ENCODE results near the gene SYT8. TPM values are rescaled to one million over a fixed set of nuclear protein-coding genes. Genes with fewer than 3 reads are reported as not detected.

Gene SYT8
- total RNA-seq, 1 donor from 2014 or later: 0.17 TPM

DNA sequence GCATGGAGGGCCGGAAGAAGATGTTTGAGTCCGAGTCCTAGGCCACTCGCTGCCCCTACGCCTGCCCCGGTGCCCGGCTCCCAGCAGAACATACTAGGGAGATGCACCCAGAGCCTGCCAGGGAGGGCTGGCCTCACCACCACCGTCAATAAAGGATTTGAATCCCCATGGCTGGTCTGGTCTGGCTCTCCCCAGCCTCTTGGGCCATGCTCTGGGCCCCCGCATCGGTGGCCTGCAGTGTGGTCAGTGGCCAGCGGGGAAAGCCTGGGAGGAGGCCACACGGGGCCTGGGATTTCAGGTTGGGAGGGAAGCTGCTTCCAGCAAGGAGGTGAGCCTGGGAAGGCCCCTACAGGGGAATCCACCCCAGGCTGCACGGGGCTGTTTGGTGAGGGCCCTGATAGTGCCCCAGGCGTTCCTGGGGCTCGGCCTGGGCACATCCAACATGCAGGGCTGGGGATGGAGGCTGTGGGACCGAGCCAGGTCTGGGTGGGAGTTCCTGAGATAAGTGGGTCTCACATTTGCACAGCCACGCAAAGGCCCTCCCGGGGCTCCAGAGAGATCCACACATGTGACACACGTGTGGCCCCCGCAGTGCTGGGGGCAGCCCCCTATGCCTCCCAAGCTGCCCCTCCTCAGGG, 6.8 kb downstream of the SYT8 start:
- DNase-seq (ENCODE audit: low read depth): no peak
- no peak overlapping the region for H3K4me3 ChIP-seq (ENCODE audit: low read depth, low read length)
- TF ChIP-seq, protein P1, sequence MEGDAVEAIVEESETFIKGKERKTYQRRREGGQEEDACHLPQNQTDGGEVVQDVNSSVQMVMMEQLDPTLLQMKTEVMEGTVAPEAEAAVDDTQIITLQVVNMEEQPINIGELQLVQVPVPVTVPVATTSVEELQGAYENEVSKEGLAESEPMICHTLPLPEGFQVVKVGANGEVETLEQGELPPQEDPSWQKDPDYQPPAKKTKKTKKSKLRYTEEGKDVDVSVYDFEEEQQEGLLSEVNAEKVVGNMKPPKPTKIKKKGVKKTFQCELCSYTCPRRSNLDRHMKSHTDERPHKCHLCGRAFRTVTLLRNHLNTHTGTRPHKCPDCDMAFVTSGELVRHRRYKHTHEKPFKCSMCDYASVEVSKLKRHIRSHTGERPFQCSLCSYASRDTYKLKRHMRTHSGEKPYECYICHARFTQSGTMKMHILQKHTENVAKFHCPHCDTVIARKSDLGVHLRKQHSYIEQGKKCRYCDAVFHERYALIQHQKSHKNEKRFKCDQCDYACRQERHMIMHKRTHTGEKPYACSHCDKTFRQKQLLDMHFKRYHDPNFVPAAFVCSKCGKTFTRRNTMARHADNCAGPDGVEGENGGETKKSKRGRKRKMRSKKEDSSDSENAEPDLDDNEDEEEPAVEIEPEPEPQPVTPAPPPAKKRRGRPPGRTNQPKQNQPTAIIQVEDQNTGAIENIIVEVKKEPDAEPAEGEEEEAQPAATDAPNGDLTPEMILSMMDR (IDR thresholded peaks at IDR 0.05; ENCODE audit: insufficient read depth, low read length, poor library complexity, severe bottlenecking): no peak

DNA sequence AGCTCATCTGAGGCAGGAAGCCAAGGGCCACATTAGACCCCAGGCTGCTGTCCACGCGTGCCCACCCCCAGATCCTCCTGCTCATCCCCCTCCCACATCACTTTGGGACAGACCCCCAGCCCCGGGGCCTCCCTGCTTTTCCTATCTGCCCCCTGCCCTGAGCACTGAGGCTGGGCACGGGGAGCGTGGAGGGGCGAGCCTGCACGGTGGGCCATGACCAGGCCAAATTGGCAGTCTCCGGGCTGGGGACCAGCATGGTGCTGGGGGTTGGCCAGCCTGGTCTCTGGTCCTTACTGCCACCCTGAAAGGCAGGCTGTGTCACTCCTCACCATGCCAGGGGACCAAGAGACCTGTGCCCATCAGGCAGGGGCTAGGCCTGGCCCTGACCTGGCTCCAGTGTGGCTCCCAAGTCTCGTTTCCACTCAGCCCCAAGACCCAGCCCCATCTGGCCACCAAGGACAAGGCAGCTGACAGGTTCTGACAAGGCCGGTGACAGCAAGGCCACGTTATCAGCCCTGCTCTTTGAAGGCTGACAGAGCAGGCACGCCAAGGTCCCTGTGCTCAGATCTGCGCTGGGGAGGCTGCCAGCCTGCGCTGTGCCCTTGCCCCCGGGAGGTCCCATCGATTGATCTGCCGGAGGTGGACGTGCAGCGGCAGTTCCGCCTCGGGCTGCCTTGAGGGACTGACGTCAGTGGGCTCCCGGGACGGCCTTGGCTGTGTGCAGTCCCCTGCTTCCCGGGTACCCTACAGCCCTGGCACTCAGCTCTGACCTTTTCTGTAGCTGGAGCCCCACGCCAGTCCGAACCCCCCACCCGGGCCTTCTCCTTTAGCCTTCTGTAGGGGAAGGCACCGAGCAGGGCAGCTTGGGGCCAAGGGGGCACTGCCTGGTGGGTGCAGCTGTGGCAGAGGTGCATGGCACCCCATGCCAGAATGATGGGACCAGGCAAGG, 7.6 kb downstream of the SYT8 start:
- no peaks in the 10 kb centered on the region for H3K36me3 ChIP-seq (ENCODE audit: control insufficient read depth, insufficient read depth, low read length)
- no peak for DNase-seq (ENCODE audit: low read depth)
- TF ChIP-seq, protein P1 (IDR thresholded peaks at IDR 0.05; ENCODE audit: insufficient read depth, low read length, poor library complexity, severe bottlenecking): no peak
- no peak overlapping the region for H3K4me3 ChIP-seq (ENCODE audit: low read depth, low read length)
- H3K27me3 ChIP-seq (ENCODE audit: control insufficient read depth, insufficient read depth, low read length): peaks cover 21% of the 10 kb centered on the region

More for the DNA sequence above, 6.8 kb downstream of the SYT8 start:
- peaks cover 21% of the 10 kb centered on the region for H3K27me3 ChIP-seq (ENCODE audit: control insufficient read depth, insufficient read depth, low read length)
- H3K36me3 ChIP-seq (ENCODE audit: control insufficient read depth, insufficient read depth, low read length): no peaks in the 10 kb centered on the region

DNA sequence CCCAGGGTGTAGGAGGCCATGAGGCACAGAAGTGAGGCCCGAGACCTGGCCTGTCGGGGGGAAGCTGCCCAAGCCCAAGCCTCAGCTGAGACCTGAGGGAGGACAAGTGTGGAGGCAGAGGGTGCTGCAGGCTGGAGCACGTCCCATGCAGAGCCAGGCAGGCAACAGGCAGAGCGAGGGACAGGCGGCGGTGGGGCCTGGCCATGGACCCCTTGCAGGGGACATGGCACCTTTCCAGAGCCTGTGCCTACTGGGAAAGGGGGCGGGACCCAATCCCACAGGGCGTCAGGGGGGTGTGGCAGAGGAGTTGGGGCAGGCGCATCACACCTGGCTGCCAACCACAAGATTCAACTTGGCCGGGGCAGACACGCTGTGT, 8.3 kb downstream of the SYT8 start:
- peaks cover 21% of the 10 kb centered on the region for H3K27me3 ChIP-seq (ENCODE audit: control insufficient read depth, insufficient read depth, low read length)
- no peak overlapping the region for H3K4me3 ChIP-seq (ENCODE audit: low read depth, low read length)
- H3K36me3 ChIP-seq (ENCODE audit: control insufficient read depth, insufficient read depth, low read length): no peaks in the 10 kb centered on the region
- TF ChIP-seq, protein P1 (IDR thresholded peaks at IDR 0.05; ENCODE audit: insufficient read depth, low read length, poor library complexity, severe bottlenecking): no peak
- no peak for DNase-seq (ENCODE audit: low read depth)

DNA sequence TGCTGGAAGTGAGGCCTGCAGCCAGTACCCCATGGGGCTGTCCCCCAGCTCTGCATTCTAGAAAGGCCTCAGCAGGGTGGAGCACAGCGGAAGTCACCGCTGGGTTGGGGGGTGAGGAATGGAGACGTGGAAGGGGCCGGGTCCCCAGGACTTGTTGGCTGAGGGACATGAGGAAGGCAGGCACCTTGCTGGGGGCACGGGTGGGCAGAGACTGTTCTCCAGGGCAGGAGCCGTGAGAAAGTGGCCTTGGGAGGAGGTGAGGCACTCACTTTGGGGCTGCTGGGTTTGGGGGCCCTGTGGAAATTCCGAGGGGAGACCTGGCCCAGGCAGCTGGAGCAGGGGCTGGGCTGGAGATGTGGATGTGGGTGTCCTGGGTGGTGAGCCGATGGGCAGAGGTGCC, 9.0 kb downstream of the SYT8 start:
- TF ChIP-seq, protein P1 (IDR thresholded peaks at IDR 0.05; ENCODE audit: insufficient read depth, low read length, poor library complexity, severe bottlenecking): no peak
- no peak for DNase-seq (ENCODE audit: low read depth)
- H3K36me3 ChIP-seq (ENCODE audit: control insufficient read depth, insufficient read depth, low read length): no peaks in the 10 kb centered on the region
- peaks cover 21% of the 10 kb centered on the region for H3K27me3 ChIP-seq (ENCODE audit: control insufficient read depth, insufficient read depth, low read length)
- H3K4me3 ChIP-seq (ENCODE audit: low read depth, low read length): no peak overlapping the region

DNA sequence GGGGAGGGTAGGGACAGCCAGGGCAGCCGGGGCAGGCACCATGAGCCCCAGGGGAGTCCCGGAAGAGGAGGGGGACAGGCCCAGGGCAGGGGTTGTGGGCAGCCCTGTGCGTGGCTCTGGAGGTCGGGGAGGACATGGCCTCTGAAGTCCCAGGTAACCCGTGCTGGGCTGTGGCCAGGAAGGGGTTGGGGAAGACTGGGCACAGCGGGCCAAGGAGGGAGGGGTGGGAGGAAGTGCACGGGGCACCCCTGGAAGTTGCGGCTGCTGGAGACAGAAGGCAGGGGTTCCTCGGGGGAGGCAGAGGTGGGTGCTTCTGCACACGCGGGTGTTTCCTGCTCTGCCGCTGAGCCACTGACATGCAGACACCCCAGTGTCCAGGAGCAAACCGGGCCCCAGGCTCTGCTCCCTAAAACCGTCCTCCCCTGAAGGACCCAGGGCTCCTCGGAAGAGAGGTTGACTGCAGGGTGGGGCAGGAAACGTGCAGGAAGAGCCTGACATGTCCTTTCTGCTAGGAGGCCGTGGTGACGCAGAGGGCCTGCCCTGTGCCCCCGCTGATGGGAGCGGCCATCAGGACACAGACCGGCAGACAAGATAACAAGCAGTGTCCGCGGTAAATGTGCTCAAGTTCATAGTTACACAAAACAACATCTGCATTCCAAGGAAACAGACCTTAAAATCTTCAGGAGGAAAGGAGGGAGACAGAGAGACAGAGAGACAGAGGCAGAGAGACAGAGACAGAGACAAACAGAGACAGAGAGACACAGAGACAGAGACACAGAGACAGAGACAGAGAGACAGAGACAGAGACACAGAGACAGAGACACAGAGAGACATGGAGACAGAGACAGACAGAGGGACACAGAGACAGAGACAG, 9.7 kb downstream of the SYT8 start:
- TF ChIP-seq, protein P1 (IDR thresholded peaks at IDR 0.05; ENCODE audit: insufficient read depth, low read length, poor library complexity, severe bottlenecking): no peak
- H3K36me3 ChIP-seq (ENCODE audit: control insufficient read depth, insufficient read depth, low read length): no peaks in the 10 kb centered on the region
- no peak overlapping the region for H3K4me3 ChIP-seq (ENCODE audit: low read depth, low read length)
- peaks cover 21% of the 10 kb centered on the region for H3K27me3 ChIP-seq (ENCODE audit: control insufficient read depth, insufficient read depth, low read length)
- DNase-seq (ENCODE audit: low read depth): no peak

Measured in kidney epithelial cell (primary cell).